ENCODE measurements around the gene GPC3.
"Not testable (repeated sequence)": the region's sequence is repeated elsewhere in the genome, so short reads cannot be mapped to it uniquely, and the experiment has no call there.

GPC3 gene

DNA sequence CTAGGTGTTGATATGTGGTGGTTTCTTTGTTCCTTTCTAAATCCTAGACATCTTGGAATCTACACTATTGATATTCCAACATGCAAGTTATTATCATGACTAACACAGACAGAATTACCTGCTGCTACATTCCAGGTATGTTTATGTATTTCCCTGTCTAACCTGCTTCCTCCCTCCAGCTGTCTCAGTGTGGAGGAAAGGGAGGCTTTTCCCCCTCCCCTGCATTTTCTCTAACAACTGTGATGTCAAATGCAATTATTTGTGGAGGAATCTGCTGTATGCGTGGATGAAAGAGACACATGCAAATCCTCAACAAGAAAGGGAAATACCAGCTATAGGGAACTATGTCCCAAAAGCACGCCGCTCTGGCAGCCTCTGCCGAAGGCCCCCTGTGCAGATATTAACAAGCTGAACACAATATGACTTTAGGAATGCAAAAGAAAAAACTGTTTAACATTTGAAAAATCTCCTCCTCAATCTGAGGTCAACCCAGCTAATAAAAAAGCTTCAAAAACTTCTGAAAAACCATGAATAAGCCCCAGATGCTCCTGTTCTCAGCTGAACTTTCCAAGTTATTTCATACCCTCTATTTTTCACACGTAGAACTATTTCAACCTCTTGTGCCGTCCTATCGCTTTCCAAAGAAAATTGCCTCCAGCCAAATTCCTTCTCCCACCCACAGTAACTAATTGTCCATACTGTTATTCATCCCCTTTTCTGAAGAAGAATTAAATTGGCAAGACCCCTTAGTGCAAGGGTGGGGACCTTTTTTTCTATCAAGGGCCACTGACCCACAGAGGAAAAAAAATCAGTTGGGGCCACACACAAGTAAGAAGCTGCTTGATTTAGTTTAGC lies 345.0 kb downstream of the GPC3 start:
- peak; percentile 89 for DNase-seq

DNA sequence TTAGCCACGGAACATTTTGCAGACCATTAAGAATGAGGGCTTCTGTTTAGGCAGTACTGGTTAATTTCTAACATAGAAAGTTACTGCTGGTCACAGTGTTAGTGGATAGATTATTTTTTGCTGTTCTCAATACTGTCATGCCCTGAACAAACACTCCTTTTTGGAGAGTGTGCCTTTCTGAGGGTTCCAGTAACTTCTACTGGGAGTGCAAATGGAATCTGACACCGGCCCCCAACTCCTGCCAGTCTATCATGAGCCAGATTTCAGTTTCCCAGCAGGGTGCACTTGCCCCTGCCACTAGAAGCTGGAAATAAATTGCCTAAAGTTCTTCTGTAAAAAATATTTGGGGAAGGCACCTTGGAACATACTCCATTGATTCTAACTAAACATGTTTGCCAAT lies 345.7 kb downstream of the GPC3 start:
- no peak for DNase-seq

DNA sequence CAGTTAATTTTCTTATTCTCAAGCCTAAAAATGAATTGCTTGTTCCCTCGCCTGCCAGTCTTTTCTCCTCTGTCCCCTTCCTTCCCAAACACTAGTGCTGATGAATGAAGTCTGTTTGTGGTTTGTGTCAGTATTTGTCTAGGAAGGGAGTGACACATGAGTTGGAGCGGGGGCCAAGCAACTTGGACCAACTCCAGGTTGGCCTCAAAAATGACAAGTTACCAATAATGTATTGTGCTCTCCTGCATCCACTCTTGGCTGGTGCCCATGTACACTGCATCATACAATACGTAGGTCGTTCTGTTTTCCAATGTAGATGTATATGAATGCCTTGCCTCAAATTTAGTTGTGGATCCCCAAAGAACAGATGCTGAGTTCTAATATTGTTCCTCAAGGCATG lies 347.1 kb downstream of the GPC3 start:
- peak; percentile 73 for DNase-seq

DNA sequence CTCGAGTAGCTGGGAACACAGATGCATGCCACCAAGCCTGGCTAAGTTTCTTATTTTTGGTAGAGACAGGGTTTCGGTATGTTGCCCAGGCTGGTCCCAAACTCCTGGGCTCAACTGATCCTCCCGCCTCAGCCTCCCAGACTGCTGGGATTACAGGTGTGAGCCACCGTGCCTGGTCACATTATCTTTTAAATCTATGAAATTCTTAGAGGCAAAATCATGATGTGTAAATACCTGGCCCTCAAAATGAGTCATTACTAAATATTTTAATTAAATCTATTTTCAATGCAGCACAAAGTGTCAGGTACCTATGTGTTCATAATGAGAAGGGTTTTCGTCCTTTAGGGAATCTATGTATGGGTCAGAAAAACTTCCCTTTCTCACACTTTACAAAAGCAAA lies 347.6 kb downstream of the GPC3 start:
- no peak for DNase-seq

DNA sequence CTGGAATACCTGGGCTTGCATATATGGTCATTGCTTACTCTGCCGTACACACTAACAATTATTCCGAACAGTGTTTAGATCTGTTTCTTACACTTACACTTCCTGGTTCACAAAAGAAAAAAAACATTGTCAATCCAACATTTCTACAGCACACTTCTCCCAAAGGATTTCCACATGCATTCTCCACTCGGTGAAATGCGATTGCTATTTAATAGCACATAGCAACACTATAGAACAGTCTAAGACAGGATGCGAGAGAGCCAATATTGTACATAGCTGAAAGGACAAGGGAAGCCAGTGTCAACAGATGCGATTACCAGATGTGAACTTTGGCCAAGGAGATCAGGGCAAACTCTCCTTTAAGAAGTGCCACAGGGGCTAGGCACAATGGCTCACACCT lies 349.4 kb downstream of the GPC3 start:
- no peak for DNase-seq

DNA sequence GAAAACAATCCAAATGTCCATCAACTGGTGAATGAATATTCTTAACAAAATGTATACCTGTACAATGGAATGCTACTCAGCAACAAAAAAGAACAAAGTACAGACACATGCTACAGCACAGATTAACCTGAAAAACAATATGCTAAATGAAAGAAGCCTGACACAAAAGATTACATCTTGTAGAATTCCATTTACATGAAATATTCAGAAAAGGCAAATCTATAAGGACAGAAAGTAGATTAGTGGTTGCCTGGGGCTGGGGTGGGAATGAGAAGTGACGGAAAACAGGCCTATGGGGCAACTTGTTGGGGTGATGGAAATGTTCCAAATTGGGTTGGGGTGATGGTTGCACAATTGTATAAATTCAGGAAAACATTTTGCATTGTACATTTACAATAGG lies 351.0 kb downstream of the GPC3 start:
- no peak for DNase-seq

DNA sequence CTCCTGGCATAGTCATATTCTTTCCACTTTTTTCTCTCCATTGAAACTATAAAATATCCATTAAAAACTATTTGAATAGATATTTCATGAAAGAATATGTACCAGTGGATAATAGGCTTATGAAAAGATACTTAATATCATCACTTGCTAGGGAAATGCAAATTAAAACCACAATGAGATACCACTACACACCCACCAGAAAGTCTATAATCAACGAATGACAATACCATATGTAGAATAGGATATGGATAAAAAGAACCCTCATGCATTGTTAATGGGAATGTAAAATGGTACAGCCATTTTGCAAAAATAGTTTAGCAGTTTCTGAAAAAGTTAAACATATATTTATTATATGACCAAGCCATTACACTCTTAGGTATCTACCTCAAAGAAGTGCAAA lies 351.4 kb downstream of the GPC3 start:
- DNase-seq = no peak

DNA sequence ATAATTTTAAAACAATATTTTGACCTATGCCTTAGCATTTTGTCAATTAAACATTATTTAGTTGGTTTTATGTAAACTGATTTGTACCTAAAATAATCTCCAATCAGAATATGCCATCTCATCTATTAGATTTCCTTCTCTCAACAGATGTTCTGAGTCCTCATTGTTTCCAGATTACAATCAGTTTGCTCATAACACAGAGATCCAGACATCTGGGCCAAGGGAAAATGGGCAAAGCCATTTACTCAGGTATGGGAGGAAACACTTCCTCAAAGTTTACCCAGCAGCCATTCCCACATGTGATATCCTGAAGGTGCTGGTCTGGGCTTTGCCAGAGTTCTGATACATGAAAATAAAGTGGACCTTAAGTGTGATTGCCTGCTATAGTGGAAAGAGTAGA lies 352.2 kb downstream of the GPC3 start:
- DNase-seq = no peak

DNA sequence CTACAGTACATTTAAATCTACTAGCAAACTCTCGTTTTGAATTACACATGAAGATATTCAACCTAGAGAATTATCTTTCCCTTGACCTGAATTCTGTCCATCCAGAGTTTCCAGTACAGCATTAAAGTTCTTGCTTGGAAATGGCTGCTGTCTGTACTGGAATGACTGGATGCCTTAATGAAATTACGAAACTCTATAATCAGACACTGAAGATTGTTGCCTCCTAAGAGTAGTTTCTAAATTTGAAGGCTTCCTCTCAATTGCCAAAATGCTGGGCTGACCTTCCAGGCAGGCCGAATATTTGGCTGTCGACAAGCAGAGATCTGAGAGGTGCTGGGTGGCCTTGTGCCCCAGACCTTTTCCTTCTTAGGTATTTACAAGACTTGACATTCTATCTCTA lies 355.0 kb downstream of the GPC3 start:
- DNase-seq = peak; percentile 38

DNA sequence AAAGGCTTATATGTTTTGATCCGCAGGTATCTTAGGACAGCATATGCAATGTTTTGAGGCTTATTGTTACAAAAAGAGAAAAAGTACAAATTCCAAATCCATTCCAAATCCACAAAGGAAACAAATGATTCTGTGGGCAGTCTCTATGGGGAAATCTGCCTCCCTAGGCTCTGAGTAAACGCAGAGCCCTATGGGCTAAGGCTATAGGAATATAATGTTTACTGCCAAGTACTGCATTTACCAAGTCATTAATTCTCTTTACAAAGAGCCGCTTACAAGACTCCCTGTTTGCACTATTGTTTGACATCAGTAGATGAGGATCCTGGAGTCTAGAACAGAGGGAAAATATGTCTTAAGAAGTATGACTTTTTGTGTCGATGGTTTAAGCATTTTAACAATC lies 357.7 kb downstream of the GPC3 start:
- DNase-seq = peak; percentile 27

DNA sequence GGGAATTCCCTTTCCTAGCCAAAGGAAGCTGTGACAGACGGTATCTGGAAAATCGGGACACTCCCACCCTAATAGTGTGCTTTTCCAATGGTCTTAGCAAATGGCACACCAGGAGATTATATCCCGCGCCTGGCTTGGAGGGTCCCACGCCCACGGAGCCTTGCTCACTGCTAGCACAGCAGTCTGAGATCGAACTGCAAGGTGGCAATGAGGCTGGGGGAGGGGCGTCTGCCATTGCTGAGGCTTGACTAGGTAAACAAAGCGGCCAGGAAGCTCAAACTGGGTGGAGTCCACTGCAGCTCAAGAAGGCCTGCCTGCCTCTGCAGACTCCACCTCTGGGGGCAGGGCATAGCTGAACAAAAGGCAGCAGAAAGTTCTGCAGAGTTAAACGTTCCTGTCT lies 364.0 kb downstream of the GPC3 start:
- DNase-seq = not testable (repeated sequence)

DNA sequence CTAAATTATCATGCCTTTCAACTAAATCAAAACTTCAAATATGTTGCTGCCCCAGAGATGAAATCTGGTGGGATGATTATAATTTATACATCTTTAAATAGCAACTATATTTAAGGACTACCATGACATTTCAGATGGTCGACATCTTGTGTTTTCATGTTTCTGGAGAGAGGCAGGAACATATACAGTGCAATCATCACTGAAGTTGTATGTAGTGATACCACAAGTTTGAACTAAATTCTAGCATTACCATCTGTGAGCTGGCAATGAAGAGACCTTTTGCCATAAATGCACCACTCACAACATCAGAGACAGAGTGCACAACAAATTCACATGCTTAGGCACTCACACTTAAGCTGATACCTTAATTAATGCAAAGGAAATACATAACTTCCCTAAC lies 373.7 kb downstream of the GPC3 start:
- no peak for DNase-seq

DNA sequence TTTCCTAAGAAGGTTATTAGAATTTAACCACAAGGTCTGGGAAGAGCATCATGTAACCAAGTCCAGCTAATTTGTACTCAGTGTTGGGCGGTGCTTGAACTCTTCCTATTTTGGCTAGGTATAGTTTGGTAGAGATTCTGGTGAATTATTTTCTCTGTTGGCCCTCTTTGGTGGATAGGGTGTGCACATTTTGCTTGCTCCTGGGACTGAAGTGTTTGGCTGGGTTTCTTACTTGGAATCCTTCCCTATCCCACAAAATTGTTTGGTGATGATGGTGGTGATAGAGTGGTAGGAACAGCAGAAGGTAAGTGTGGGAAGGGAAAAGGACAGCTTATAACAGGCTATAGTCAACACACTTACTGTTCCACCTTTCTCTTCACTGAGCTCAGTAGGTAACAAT lies 375.3 kb downstream of the GPC3 start:
- DNase-seq = peak; percentile 81

DNA sequence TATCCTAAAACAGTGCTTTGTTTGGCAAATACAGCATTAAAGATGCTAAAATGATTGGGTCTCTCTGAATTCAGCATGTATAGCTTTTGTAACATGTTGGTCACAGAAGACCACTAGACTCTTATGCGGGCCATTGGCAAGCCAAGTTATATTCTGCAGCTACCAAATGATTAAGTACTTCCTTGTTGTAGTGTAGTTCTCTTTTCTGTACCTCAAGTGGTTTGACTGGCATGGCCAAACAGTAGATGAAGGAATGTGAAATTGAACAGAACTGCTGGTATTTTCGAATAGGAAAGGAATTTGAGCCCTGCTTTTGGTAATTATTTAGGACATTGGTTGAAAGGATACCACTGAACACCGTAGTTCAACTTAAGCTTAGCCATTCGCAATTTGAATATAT lies 376.2 kb downstream of the GPC3 start:
- DNase-seq = no peak

DNA sequence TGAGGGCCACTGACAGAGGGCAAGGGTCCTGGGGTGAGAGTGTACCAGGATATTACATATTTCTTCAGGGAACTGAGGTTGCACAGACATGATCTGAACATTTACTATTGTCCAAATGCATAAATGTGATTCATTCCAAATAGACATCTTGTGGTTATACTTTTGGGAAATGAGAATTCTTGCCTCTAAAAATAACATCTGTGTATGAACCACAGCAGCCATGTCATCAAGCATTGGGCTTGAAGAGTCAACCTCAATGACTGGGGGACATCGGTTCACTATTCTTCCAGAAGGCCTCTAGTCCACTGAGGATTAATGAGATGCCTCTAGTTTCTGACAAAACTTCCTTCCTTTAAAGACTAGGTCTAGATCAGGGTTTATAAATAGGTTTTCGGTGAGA lies 377.0 kb downstream of the GPC3 start:
- DNase-seq = peak; percentile 89

DNA sequence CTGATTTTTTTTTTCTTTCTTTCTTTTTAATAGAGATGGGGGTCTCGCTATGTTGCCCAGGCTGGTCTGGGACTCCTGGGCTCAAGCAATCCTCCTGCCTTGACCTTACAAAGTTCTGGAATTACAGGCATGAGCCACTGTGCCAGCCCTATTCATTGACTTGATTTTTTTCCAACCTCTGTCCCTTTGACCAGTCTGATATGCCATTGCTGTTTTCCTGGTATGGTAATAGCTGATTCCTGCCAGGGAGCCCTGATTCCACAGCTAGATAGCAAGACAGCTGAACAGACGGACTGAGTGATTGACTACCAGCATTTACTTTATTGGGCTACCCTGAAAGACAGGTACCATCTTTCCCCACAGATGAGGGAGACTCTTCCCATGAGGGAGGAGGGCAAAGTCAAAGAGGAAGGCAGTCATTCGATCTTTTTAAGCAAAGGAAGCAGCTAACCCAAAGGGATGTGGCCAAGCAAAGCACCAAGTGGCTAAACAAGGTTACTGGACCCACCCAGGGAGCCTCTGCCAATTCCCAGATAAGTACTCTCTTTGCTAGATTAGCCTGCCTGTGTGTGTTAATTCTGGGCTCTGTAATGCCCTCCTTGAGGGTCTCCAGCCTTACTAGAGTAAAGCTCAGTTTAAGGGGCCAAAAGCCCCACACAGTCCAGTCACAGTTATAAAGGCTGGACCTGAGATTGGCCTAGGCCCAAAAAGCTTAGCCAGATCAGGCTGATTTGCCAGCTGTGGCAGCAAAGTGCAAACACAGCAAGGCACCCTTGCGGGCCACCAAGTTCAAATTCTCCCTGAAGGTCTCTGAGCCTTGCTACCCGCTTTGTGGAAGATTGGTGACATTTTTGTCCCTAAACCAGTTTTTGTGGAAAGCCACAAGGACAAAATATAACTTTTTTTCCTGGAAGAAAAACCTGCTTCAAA lies 377.7 kb downstream of the GPC3 start:
- no peak for DNase-seq

DNA sequence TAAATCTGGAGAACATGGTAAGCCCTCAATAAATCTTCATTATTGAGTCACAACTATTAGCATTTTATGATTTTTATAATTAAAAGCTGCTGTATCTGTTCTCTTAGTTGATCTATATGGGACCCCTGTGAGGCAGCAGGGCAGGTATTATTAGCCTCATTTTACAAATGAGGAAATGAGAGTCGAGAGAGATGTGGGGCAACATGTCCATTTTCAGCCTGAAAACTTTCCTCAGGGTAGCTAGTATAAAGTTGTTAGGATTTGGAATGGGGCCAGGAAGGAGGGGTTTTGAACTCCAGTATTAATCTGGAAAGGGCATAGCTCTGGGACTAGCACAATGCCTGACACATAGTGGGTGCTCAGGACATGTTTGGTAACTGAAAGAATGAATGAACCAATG lies 378.4 kb downstream of the GPC3 start:
- no peak for DNase-seq

DNA sequence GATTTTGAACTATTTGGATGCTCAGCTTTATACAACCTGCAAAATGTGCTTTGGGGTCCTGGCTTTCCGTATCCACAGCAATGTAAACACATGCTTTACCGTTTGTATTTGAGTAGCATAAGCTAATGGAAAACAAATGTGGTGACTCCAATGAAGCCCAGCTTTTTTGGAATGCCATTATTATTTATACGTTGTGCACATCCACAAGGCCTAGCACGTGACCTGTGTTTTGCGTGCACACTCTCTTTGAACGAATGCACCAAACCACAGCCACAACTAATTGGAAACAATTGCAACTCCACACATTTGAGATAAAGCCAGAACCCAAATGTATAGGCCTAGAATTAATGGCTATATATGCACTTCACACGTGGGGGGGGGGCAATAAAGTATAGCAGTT lies 380.6 kb downstream of the GPC3 start:
- DNase-seq = peak; percentile 70

DNA sequence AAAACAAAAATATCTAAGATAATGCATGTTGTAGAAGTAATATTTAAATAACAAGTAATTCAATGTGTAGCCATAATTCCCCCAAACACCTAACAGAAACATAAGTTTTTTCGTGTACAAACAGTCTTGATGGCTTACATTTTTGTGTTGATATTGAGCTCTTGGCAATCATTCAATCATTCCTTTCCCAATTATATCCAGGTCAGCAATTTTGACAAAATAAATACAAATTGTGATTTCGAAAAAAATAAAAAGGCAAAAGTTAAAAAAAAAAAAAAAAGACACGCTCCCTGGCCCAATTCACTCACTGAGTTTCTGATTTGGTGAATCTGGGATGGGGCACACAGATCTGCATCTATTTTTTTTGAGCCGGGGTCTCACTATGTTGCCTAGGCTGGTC lies 382.5 kb downstream of the GPC3 start:
- DNase-seq = no peak

DNA sequence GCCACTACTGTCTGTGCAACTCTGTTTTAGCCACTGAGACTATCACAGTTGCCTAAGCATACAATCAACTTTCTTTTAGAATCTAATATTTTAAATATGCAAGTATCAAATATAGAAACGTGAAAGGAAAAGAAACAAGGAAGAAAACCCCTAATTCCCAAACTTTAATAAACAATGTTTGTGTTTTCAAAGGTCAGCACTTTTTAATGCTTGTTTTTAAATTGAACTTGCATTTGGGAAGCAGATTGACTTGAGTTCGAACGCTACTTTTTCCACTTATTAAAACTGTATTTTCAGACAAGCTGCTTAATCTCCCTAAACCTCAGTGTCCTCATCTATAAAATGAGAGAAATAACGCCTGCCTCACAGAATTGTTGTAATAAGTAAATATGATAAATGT lies 384.3 kb downstream of the GPC3 start:
- no peak for DNase-seq

DNA sequence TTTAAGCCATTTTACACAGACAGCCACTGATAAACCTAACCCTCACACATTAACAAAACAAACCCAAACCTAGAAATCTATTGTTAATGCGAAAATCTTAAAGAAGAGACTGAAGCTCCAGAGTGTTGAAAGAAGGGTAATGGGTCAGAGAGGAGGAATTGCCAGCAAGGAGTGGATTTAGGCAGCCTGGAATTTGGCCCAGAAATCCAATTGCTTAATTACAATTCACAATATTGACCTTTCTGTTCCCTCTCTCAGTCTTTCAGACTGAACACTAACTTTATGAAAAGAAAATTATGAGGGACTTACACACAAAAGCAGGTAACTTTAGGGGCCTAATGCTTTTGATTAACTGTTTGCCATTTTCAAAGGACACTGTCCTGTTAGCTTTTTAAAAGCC lies 384.9 kb downstream of the GPC3 start:
- no peak for DNase-seq

DNA sequence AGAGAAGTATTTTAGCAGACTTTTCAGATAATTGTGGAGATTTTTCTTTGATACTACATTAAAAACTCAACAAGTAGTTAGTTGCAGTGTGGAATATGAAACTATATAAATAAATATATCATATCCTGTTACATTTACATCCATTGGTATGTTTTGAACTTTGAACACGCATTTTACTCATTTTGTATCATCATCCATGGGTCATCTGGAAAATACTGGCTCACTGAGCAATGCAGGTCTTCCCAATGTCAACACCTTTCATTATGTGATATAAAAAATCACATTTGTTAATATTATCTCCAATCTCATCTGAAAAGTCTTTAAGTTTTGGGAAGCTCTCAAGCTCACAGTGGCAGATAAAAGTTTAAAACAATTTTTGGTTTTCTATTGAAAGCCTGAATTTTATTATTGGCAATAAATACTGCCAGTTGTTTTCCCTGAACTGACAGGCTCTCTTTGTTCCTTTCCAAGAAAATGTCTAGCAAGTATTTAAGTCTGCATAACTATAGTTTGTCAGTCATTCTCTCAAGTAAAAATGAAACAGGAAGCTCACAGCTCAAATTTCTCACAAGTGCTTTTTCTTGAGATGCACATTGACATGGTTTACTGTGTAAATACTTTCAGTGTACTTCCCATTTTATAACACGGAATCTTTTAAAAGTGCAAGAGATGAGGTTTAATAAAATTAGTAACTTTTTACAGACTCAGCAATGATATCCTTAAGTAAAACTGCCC lies 386.6 kb downstream of the GPC3 start:
- peak; percentile 67 for DNase-seq

DNA sequence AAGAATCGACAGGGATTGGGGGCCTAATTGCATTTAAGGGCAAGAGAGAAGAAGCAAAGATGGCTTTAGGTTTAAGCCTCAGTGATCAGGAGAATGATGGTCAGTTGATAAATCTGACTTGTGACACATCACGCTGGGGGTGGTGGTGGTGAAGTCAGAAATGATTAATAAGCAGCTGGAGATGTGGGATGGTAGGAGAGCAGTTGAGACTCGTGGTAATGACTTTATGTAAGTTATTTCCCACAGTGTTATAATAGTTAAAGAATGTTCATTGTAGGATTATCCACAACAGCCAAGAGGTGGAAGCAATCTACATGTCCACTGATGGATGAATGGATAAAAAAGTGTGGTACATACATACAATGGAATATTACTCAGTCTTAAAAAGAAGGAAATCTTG lies 391.2 kb downstream of the GPC3 start:
- DNase-seq = peak; percentile 33
